GM12872 (cell line): ENCODE measurements around the gene SIRPG.

ENCODE experiments used
- TF ChIP-seq, protein P1 (sequence below): IDR thresholded peaks from 3 replicates; pipeline ENCODE4 v1.5.1; 2011; ENCODE audit warnings: low read depth, mild to moderate bottlenecking, low read length, moderate library complexity; ENCODE audit not compliant: insufficient read depth

The SIRPG gene

DNA sequence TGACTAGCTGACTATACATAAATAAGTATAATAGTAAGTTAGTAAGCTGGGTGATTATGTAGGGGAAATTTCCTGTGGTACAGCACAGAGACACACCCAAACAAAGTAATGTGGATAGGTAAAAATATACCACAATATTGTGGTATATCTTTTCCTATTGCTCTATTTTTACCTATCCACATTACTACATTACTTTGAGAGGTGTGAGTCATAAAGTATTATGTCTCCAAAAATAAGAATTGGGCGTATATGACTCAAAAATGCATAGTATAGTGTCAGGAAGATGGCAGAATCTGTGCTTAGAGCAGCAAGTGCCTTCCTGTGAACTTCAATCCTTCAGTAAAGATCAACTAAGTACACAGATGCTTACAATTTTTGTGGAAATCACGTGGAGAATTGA is 2.7 kb upstream of the SIRPG start:
- TF ChIP-seq, protein P1, sequence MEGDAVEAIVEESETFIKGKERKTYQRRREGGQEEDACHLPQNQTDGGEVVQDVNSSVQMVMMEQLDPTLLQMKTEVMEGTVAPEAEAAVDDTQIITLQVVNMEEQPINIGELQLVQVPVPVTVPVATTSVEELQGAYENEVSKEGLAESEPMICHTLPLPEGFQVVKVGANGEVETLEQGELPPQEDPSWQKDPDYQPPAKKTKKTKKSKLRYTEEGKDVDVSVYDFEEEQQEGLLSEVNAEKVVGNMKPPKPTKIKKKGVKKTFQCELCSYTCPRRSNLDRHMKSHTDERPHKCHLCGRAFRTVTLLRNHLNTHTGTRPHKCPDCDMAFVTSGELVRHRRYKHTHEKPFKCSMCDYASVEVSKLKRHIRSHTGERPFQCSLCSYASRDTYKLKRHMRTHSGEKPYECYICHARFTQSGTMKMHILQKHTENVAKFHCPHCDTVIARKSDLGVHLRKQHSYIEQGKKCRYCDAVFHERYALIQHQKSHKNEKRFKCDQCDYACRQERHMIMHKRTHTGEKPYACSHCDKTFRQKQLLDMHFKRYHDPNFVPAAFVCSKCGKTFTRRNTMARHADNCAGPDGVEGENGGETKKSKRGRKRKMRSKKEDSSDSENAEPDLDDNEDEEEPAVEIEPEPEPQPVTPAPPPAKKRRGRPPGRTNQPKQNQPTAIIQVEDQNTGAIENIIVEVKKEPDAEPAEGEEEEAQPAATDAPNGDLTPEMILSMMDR = no peak

DNA sequence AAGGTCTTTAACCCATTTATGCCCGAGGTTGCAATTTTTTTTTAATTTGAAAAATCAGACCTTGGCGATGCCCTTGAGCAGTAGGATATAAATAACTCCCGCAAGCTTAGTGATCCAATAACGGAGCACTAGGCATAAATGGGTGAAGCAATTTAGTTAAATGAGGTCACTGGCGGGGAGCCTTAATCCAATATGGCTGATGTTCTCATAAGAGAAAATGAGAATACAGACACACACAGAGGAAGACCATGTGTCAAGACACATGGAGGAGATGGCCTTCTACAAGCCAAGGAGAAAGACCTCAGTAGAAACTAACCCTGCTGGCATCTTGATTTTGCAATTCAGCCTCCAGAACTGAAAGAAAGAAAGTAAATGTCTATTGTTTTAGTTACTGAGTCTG is 735 bp downstream of the SIRPG start:
- TF ChIP-seq, protein P1 = no peak

DNA sequence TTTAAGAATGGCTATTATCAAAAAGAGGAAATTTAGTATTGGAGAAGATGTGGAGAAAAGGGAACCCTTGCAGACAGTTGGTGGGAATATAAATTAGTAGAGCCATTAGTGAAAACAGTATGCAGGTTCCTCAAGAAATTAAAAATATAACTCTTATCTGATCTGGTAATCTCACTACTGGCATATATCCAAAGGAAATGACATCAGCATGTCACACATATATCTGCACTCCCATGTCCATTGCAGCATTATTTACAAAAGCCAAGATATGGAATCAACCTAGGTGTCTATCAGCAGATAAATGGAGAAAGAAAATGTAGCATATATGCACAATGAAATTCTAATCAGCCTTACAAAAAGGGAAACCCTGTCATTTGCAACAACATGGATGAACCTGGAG is 2.6 kb downstream of the SIRPG start:
- TF ChIP-seq, protein P1 = no peak

DNA sequence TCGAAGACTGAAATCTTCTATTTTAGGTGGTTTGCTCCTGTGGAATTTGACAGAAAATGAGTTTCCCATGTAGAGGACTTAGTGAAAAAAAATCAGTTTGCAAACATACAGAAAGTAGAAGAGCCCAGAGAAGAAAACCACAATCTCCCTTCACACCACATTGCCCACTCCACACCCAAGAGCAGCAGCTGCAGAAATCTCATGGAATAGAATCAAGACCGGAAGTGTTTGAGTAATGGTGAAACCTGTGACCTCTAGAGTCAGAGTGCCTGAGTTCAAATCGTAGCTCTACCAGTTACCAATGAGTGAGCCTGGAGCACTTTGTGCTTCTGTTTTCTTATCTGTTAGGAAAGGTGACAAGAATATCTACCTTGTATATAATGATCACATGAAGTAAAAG is 4.6 kb downstream of the SIRPG start:
- TF ChIP-seq, protein P1 = no peak

DNA sequence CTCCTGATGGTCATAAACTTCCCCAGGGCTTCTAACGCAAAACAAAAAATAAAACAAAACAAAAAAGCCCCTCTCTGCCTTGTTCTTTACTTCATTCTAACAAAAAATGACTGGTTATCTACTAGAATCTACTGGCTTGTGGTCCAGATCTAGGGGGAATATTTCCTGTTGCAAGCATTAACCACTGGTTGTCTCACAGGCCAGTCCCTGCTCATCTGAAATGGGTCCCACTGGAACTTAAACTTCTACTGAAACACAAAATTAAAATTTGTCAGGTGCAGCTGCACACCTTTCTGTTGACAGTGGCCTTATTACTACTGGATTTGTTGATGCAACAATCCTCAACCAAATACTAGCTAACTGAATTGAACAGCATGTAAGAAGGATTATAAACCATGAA is 5.5 kb downstream of the SIRPG start:
- TF ChIP-seq, protein P1 = no peak

DNA sequence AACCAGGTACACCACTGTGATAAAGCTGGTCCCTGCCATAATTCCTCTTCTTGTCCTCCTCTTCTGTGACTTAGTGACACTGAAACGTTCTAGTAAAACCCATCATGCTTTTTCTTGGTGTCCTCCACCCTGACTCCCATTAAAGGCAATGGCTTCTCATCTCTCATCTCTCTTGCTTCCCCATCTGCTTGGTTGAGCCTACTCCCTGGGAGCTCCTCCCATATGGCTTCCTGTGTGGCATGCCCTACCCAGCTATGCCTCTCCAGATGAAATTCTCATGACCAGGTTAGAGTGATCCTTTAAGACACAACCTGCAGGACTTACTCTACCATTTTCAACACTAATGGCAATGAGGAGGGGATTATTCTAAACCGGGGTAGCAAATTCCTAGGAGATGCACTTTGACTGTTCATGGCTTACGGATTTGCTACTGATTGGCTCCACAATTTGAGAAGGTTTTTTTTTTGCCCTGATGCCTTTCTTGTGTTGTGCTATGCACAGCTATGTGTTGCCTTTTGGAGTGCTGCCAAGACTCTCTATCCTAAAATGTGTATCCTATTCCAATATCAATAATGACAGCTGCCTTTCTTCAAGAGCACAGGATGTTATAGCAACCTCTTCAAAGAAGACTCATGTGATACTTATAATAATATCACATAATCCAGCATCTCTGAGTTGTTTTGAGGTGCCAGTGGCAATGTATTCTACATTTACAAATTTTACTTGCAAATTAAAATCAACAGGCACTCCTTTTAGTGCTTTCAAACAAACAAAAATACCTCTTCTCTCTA is 6.1 kb downstream of the SIRPG start:
- TF ChIP-seq, protein P1 = no peak

DNA sequence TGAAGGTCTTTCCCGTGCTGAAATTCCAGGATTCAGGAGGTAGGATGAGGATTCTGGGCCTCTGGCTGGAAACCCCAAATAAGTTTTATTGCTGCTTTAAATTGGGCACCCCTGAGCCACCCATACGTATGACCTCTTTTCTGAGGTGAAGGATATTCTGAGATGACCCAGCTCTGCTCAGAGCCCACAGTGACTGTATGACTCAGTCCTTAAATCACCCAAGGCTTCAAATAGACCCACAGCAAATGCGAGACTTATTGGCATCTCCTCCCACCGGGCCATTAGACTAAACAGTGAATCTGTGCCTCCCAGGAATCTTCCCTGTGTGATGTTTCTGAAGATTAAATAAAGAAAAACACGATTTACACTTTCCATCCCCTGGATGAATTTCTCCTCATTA is 9.5 kb downstream of the SIRPG start:
- TF ChIP-seq, protein P1 = no peak
